Kidney (tissue), 14 donors: ENCODE measurements around the gene SGCA. TPM values are rescaled to one million over a fixed set of nuclear protein-coding genes. Genes with fewer than 3 reads are reported as not detected.

ENCODE experiments used
- DNase-seq, 5 donors: peaks; one replicate each; pipeline ENCODE4 v3.0.0-alpha.2; 2013 to 2020
- FAIRE-seq: peaks from 2 replicates; lab custom pipeline; 2012; peaks lifted over from hg19 to GRCh38; lab: Jason Lieb, UNC
- H3K27ac ChIP-seq, 2 donors: one replicate each; pipeline ENCODE4 v1.7.0; 2013; ENCODE audit warnings: low read depth in 2 of 2, low read length in 2 of 2, inconsistent platforms in 1 of 2
- H3K27me3 ChIP-seq: one replicate; pipeline ENCODE4 v1.7.1; 2013; ENCODE audit warnings: low read length, inconsistent platforms; ENCODE audit not compliant: control insufficient read depth, insufficient read depth
- H3K36me3 ChIP-seq, 3 donors: one replicate each; pipeline versions ENCODE4 v1.7.0 to v1.7.1; 2013; ENCODE audit warnings: low read length in 3 of 3, control low read depth in 1 of 3, inconsistent platforms in 1 of 3; ENCODE audit not compliant: insufficient read depth in 3 of 3, control insufficient read depth in 2 of 3
- H3K4me1 ChIP-seq, 3 donors: one replicate each; pipeline versions ENCODE4 v1.7.0 to v1.7.1; 2013; ENCODE audit warnings: low read length in 3 of 3, inconsistent platforms in 1 of 3, low read depth in 1 of 3; ENCODE audit not compliant: control insufficient read depth in 2 of 3, insufficient read depth in 2 of 3
- H3K4me3 ChIP-seq, 3 donors: one replicate each; pipeline versions ENCODE4 v1.7.0 to v1.8.1; 2013; ENCODE audit warnings: low read length in 3 of 3, control low read depth in 1 of 3, inconsistent platforms in 1 of 3
- H3K9ac ChIP-seq, 3 donors: one replicate each; pipeline versions ENCODE4 v1.7.0 to v1.7.1; 2013; ENCODE audit warnings: low read length in 3 of 3, control low read depth in 1 of 3, inconsistent platforms in 1 of 3
- H3K9me3 ChIP-seq, 3 donors: one replicate each; pipeline versions ENCODE4 v1.7.0 to v1.7.1; 2013; ENCODE audit warnings: low read length in 3 of 3, control low read depth in 1 of 3, inconsistent platforms in 1 of 3; ENCODE audit not compliant: control insufficient read depth in 2 of 3, insufficient read depth in 1 of 3
- intact Hi-C: fragments of 100-400 bp; cut with DNase I; formaldehyde crosslinking; loops from one replicate; pipeline ENCODE4 v1.11.1; 2022
- polyA plus RNA-seq: library from polyadenylated mRNA; stranded (reverse); fragments of 350-450 nt; fragmentation: Illumina TruSeq; extraction: RNeasy Lipid Tissue Mini Kit (QIAGEN cat#74804); gene quantifications from one replicate; pipeline ENCODE4 v1.2.3, GENCODE V29; 2014; ENCODE audit warnings: low read depth, low replicate concordance; ENCODE audit not compliant: insufficient read depth
- total RNA-seq: library from RNA; stranded (reverse); fragmentation: NEBNext Ultra II Directional; extraction: Animal tissue kit (Norgen Biotek cat#: 25700); gene quantifications from one replicate; pipeline ENCODE4 v1.2.1, GENCODE V29; 2021
- TF ChIP-seq, protein P1 (sequence below): IDR thresholded peaks from 3 replicates; pipeline ENCODE4 v1.5.1; 2012; ENCODE audit warnings: mild to moderate bottlenecking, moderate library complexity, borderline replicate concordance; ENCODE audit not compliant: insufficient read depth; ENCODE audit errors: extremely low read depth
- donor health status: control.
- donor health status: control.
- donor health status: control.
- donor health status: control.
- donor health status: control.
- donor health status: DM: yes; HTN: yes; CAD: no.
- donor health status: Normal renal cell carcinoma (clear cell type).

SGCA gene
- total and polyA plus RNA-seq, 2 donors from 2014 or later: 4.2 to 5.5 TPM

- H3K4me3 ChIP-seq: peak overlapping the region; percentile 48 to 62 (median 57)
- H3K36me3 ChIP-seq: peaks cover 0 to 3% (median 3%) of the 10 kb centered on the region in 3 donors
- no peaks in the 10 kb centered on the region for H3K9me3 ChIP-seq
- TF ChIP-seq, protein P1, sequence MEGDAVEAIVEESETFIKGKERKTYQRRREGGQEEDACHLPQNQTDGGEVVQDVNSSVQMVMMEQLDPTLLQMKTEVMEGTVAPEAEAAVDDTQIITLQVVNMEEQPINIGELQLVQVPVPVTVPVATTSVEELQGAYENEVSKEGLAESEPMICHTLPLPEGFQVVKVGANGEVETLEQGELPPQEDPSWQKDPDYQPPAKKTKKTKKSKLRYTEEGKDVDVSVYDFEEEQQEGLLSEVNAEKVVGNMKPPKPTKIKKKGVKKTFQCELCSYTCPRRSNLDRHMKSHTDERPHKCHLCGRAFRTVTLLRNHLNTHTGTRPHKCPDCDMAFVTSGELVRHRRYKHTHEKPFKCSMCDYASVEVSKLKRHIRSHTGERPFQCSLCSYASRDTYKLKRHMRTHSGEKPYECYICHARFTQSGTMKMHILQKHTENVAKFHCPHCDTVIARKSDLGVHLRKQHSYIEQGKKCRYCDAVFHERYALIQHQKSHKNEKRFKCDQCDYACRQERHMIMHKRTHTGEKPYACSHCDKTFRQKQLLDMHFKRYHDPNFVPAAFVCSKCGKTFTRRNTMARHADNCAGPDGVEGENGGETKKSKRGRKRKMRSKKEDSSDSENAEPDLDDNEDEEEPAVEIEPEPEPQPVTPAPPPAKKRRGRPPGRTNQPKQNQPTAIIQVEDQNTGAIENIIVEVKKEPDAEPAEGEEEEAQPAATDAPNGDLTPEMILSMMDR: no peak
- DNase-seq (peak in 4 of 5 donors; percentile 47 to 89 (median 72)), FAIRE-seq (no peak)
- H3K4me1 ChIP-seq: peaks cover 0 to 49% (median 37%) of the 10 kb centered on the region in 3 donors
- peak overlapping the region in 2 of 3 donors; percentile 51 to 77 for H3K9ac ChIP-seq
- intact Hi-C loops: no loop called here
- H3K27me3 ChIP-seq: no peaks in the 10 kb centered on the region
- peak overlapping the region; percentile 83 to 88 for H3K27ac ChIP-seq
Measured at GRCh38 chr17:50149417-50150353, 16.1 kb upstream of the SGCA start.

- FAIRE-seq (no peak), DNase-seq (peak in 1 of 5 donors; percentile 79)
- TF ChIP-seq, protein P1: no peak
- intact Hi-C loops: no loop called here
- Histone ChIP-seq H3K9ac (peak within 1 kb of the TSS; percentile 26 to 77 (median 54)), H3K36me3 (no peaks in the 10 kb centered on the region), H3K4me1 (peaks cover 0 to 47% (median 37%) of the 10 kb centered on the region in 3 donors), H3K27me3 (no peaks in the 10 kb centered on the region), H3K4me3 (peak within 1 kb of the TSS; percentile 73 to 81 (median 77)), H3K27ac (peak within 1 kb of the TSS; percentile 83 to 91), H3K9me3 (no peaks in the 10 kb centered on the region)
Measured at GRCh38 chr17:50150354-50151040, 15.3 kb upstream of the SGCA start, which contains the start of gene PPP1R9B. Gene PPP1R9B (minus strand): TSS chr17:50150677. CDS start chr17:50150513, 164 bp downstream.

DNA sequence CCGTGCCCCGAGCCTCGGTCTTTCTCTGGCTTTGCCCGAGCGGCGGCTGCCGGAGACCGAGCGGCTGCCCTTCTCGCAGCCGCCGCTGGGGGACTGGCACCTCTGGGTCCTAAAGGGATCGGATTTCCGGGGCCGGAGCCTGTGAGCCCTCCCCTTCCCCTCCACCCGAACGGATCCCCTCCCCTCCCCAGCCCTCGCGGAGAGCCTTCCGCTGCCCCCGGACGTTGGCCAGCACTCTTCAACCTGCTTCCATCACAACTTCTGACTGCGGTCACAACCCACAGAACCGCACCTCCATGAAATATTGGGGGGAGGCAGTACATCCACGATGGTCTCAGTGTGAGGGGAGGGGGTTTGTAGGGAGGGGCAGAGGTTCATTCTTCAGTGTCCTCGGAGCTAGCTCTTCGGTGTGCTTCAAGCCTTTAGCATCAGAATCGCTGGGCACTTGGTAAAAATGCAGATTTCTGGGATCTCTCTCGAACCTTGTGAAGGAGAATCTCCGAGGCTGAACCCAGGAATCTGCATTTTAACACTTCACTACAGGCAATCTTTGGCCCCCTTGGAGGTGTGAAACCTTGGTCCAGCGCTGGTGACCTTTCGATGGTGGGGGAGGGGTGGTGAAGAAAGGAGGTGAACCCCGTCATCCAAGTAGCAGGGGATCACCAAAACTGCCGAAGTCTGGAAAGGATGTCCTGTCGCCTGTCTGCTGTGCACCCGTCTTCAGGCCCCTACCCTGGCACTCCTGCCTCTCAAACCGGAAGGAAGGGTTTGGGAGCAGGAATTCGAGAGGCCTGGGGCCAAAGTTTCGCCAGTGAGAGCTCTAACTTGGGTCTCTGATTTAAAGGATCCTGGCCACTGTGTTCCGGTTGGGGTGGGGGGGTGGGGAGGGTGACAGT, 14.5 kb upstream of the SGCA start:
- intact Hi-C loops: no loop called here
- H3K4me1 ChIP-seq: peaks cover 0 to 41% (median 33%) of the 10 kb centered on the region in 3 donors
- peak overlapping the region; percentile 81 to 91 for H3K27ac ChIP-seq
- peak; percentile 91 to 97 (median 94) for DNase-seq
- H3K9me3 ChIP-seq: no peaks in the 10 kb centered on the region
- FAIRE-seq: no peak
- H3K36me3 ChIP-seq: no peaks in the 10 kb centered on the region
- TF ChIP-seq, protein P1: peak; percentile 62
- peak overlapping the region; percentile 73 to 81 (median 77) for H3K4me3 ChIP-seq
- peak overlapping the region; percentile 26 to 54 (median 52) for H3K9ac ChIP-seq
- no peaks in the 10 kb centered on the region for H3K27me3 ChIP-seq
